CMK (cell line): ENCODE data around the gene SYNDIG1.
"Not testable (repeated sequence)": the region's sequence is repeated elsewhere in the genome, so short reads cannot be mapped to it uniquely, and the experiment has no call there.

Source experiments
- DNase-seq: peaks from one replicate; pipeline ENCODE4 v3.0.0-alpha.2; 2010; ENCODE audit warnings: low read depth

The SYNDIG1 gene

DNA sequence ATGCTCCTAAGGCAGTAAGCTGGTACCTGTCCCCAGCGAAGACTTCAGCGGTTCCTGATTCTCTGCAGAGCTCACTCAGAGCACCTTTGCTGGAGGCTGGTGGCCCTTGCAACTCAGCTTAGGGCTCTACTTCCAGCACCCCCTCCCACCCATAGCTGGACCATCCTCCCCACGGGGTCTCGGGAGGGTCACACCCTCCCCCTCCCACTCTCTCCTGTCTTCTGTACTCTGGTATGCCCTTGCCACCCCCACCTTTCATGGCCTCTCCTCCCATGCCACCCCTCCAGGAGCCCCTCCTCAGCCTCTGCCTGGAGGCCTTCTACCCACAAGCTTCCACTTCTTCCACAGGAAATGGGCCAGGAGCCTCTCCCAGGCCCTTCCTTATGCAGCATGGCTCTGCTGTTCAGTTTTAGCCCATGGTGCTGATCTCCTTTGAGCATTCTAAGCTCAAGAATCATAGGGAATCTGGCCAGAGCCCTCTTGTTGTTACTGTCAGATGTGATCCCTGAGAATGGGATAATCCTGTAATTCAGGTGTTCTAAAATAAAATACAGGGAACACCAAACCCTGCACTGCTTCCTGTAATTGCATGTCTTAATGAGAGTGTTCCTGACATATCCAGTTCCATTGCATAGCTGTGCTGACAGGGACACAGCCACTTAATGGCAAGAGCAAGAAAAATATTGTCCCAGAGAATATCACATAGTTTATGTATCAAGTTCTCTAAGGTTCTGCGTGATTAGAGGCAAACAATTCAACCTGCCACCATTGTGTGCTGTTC is 142.1 kb downstream of the SYNDIG1 start:
- DNase-seq, result no peak

DNA sequence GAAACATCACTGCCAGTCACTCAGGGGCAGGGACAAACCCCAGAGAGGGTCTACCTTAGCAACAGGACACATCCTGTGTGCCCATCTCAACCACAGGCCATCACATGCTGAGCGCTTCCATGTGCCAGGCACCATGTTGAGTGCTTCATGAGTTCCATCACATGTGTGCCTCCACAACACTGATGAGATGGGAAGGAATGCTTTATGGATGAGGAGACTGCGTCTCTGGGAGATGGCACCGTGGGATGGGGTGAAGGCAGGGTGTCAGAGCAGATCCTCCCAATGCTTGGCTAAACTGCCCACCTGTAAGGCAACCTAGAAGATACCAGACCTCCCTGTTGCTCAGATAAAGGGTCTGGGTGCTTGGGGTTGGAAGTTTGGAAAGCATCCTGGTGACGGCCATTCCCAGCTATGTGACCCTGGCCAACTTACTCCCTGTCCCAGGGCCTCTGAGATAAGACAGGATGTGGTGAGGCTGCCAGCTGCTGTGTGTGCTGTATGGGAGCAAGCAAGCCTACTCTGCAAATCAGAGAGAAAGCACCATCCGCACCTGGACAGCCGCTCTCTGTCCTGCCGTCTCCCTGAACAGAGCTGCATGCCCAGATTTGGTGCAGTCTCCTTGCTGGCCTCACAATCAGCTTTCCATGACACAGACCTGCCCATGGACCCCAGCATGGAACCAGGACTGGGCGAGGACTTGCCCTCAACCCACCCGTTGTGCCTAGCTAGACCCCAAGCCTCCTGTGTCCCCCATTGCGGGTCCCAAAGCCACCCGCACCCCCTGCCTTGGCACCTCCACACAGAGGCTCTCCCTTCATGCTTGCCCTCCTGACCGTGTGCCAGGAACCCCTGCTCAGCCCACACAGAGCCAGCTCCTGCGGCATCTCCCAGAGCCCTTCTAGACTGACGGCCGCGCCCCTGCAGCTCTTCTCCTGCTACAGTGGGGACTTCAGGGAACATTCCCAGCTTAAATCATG is 143.7 kb downstream of the SYNDIG1 start:
- no peak for DNase-seq

DNA sequence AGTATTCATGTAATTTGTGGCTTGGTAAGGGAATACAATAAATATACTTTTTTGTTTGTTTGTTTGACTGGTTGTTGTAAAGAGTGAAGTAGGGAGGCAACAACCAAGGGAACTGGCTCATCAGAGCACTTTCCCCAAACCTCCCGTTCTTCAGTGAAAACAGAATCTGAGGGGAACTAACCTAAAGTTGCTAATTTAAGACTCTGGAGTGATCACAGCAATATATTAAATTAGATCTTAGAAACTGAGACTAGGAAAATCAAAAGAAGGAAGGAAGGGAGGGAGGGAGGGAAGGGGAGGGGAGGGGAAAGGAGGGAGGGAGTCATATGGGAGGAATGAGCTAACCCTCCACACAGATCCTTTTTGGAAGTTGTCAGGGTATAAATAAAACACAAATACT is 144.9 kb downstream of the SYNDIG1 start:
- DNase-seq, result no peak

- no peak for DNase-seq
These were observed 145.9 kb downstream of the SYNDIG1 start for GRCh38 chr20:24615353-24615752.

DNA sequence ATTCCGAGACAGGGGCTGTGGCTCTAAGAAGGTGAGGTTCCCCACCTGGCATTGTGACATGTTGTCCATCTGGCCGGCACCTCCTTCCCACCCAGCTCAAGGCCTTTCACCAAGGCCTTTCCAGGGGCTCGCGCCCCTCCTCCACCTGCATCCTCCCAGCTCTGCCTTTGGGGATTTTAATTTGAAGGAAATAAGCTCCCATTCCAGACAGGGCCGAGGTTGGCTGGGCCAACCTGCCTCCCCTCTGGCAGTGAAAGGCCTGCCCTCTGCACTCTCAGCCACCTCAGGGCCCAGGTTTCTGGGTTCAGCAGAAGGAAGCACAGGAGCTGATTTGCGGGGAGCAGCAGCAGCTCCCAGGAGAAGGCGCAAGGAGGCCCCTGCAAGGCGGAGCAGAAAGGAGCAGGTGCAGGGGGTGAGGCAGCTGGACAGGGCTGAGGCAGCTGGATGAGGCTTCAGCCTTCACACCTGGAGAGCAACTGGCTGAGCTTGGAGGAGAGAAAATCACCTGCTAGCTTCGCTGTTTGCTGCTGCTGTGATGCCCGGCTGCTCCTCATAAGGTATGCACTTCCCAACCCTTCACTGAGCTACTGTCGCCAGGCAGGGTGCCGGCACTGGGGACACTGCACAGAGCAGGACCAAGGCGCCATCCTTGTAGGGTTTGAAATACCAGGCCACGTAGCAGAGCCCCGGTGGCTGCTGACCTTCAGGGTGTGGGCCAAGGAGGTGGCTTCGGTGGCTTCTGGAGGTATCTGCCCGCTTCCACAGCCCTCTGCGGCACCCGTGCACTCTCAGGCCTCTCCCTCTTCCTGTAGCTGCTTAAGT is 147.0 kb downstream of the SYNDIG1 start:
- no peak for DNase-seq

DNA sequence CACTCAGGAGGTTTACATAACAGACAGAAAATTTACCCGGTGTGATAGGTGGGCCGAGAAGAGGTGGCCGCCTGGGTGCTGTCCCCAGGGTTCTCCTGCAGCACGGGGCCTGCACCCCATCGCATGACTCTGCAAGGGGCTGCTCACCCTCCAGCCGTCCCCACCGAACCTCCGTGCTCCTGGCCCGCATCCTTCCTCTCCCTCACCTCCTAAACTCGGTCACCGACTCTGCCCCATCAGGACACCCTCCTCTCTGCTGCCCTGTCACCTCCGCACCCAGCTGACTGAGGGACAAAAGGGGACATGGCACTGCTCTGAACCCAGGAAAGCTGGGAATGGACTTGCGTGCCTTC is 147.6 kb downstream of the SYNDIG1 start:
- no peak for DNase-seq

DNA sequence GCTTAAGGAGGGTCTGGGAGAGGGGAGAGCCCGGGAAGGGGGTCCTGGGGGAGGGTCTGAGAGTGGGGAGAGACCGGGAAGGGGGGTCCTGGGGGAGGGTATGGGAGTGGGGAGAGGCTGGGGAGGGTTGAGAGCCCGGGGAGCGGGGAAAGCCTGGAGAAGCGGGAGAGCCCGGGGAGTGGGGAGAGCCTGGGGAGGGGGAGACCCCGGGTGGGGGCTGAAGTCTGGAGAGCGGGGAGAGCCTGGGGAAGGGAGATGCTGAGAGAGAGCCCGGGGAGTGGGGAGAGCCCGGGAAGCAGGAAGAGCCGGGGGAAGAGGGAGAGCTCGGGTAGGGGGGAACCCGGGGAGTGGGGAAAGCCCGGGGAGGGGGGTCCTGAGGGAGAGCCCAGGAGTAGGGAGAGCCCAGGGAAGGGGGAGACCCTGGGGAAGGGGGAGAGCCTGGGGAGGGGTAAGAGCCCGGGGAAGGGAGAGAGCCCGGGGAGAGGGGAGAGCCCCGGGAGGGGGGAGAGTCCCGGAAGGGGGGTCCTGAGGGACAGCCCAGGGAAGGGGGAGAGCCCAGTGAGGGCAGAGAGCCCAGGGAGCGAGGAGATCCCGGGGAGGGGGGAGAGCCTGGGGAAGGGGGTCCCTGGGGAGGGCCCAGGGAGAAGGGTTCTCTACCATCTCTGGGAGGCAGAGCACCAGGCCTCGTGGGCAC is 148.5 kb downstream of the SYNDIG1 start:
- DNase-seq, result no peak

GRCh38 chr20:24618739-24619138 is 149.3 kb downstream of the SYNDIG1 start:
- no peak for DNase-seq

DNA sequence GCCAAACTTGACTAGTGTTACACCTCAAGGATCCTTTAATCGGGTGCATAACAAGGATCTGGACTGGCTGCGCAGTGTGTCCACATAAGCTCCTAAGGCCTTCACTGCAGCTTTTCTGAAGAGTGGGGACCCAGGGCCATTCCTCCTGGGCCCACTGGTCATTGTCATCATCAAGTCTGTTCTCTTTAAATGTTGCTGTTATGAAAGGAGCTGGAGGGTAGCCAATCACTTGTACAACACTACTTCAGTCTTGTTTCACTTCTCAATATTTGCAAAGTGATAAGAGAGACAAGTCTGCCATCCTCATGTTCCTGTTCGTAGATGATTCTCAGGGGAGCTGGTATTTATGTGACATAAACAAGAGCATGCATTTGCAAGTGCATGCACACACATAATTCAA is 149.8 kb downstream of the SYNDIG1 start:
- DNase-seq, result no peak

DNA sequence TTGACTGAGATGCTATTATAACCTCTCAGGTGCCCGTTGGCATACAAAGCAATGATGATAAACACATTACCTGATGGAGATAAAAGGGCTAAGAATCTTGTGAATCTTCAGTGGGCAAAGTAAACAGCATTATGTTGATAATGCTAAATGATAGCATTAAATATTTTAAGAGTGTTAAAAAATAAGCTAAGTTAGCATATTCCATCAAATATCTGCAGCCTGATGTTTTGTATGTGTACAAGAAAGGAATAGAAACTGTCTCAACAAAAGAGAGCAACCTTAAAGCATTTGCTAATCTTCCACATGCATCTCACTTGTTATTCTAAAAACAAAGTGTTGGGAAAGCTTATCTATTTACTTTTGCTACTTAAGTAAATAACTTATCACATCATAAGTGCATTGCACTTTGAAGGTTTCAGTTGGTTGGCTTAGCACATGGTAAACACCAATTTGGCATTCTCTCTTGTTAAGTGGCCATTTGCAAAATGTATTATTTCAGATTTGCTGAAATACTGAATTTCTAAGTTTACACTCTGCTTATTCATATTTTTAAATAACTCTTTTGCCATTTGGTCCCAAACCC is 151.6 kb downstream of the SYNDIG1 start:
- no peak for DNase-seq

DNA sequence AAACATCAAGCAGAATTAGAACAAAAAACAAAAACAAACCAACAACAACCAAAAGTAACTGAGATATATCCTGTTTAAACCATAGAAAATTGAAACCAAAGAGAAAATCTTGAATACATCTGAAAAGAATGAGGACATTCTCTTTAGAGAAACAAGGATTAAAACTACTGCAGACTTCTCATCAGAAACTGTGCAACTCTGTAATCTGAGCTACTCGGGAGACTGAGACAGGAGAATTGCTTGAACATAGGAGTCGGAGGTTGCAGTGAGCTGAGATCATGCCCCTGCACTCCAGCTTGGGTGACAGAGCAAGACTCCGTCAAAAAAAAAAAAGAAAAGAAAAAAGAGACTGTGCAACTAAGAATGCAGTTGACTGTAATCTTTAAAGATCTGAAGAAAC is 153.4 kb downstream of the SYNDIG1 start:
- DNase-seq, result no peak

GRCh38 chr20:24626141-24626540 is 156.7 kb downstream of the SYNDIG1 start:
- DNase-seq, result not testable (repeated sequence)

- no peak for DNase-seq
These were observed 157.9 kb downstream of the SYNDIG1 start for GRCh38 chr20:24627291-24627690.

- DNase-seq, result no peak
These were observed 158.5 kb downstream of the SYNDIG1 start for GRCh38 chr20:24627926-24628325.

- DNase-seq, result no peak
These were observed 159.6 kb downstream of the SYNDIG1 start for GRCh38 chr20:24628985-24629384.

DNA sequence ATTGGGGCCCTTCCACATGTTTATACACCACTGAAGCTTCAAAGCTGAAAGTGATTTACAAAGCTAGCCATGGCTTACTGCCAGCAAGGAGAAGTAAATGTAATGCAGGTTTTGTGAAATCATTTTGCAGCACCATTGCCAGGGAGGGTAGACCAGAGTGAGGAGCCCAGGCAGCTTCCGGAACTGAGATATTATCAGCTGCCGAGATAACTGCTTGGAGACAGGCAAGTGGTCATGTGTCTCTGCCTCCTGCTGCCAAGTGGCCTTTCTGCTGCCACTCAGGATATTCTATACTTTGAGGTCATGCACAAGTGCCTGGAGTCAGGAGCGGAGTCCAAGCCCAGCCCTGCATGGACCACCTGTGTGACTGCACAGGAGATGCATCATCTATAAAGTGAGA is 160.2 kb downstream of the SYNDIG1 start:
- no peak for DNase-seq

GRCh38 chr20:24630486-24631172 is 161.2 kb downstream of the SYNDIG1 start:
- no peak for DNase-seq

- no peak for DNase-seq
These were observed 161.7 kb downstream of the SYNDIG1 start for GRCh38 chr20:24631173-24631505.

DNA sequence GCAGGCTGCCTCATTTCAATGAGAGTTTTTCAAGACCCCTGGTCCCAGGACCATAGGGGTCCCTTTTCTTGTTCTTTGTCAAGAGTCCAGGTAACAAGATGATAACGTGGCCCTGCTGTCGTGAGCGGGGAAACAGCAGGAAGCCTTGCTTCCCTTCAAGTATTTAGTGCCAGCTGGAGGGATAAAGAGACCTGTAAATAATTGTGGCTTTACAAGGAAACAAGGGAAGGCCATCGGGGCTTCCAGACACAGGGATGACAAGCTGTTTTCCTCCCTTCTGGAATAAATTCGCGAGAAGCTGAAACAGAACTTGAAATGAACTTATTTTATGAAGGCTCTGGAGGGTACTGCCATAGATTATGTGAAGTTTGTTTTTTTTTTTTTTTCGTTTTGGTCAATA is 163.2 kb downstream of the SYNDIG1 start:
- no peak for DNase-seq

GRCh38 chr20:24633026-24633425 is 163.6 kb downstream of the SYNDIG1 start:
- DNase-seq, result no peak

GRCh38 chr20:24633521-24633920 is 164.1 kb downstream of the SYNDIG1 start:
- DNase-seq, result no peak
